ENCODE measurements around the gene TMEM51. TPM values are rescaled to one million over a fixed set of nuclear protein-coding genes. Genes with fewer than 3 reads are reported as not detected.

TMEM51 gene
- total RNA-seq, 1 experiment from 2014 or later = 10.4 TPM

Other genes with a start within 250 kb of the TMEM51 start
- gene FHAD1, start 93.5 kb downstream of the TMEM51 start, total RNA-seq (2021) = 2.6 to 3.0 TPM (median 2.9 TPM) in 3 replicates